Islet of Langerhans (tissue), 1 donor: ENCODE measurements around the gene EZR.
A peak's percentile ranks its signal among the peaks of the same experiment; 100 is the strongest.

Source experiments
- FAIRE-seq: peaks from one replicate; lab custom pipeline; 2011; peaks lifted over from hg19 to GRCh38; lab: Jason Lieb, UNC

Gene EZR

GRCh38 chr6:158819213-158819976, at the start of gene EZR:
EZR (minus strand) TSS chr6:158819368; CDS start chr6:158818093, 1,275 bp downstream.
- FAIRE-seq, result no peak

- no peak for FAIRE-seq
These were observed 48.9 kb upstream of the EZR start for GRCh38 chr6:158868122-158868480.

GRCh38 chr6:158867381-158868121, 48.4 kb upstream of the EZR start:
- FAIRE-seq, result peak; percentile 53

GRCh38 chr6:158865769-158866168, 46.6 kb upstream of the EZR start:
- no peak for FAIRE-seq

GRCh38 chr6:158863646-158864045, 44.5 kb upstream of the EZR start:
- FAIRE-seq, result no peak

GRCh38 chr6:158861686-158862381, 42.7 kb upstream of the EZR start:
- FAIRE-seq, result no peak

GRCh38 chr6:158860279-158860865, 41.2 kb upstream of the EZR start:
- no peak for FAIRE-seq

- no peak for FAIRE-seq
These were observed 37.1 kb upstream of the EZR start for GRCh38 chr6:158856261-158856660.

GRCh38 chr6:158854214-158855101, 35.3 kb upstream of the EZR start:
- FAIRE-seq, result no peak

GRCh38 chr6:158853880-158854213, 34.7 kb upstream of the EZR start:
- no peak for FAIRE-seq

- no peak for FAIRE-seq
These were observed 34.1 kb upstream of the EZR start for GRCh38 chr6:158853072-158853879.

GRCh38 chr6:158852312-158853071, 33.3 kb upstream of the EZR start:
- FAIRE-seq, result no peak

- FAIRE-seq, result no peak
These were observed 31.6 kb upstream of the EZR start for GRCh38 chr6:158850807-158851115.

- peak; percentile 68 for FAIRE-seq
These were observed 31.0 kb upstream of the EZR start for GRCh38 chr6:158849899-158850806.

- FAIRE-seq, result no peak
These were observed 29.3 kb upstream of the EZR start for GRCh38 chr6:158848490-158848895.

GRCh38 chr6:158847786-158848185, 28.6 kb upstream of the EZR start:
- FAIRE-seq, result no peak

GRCh38 chr6:158847012-158847529, 27.9 kb upstream of the EZR start:
- FAIRE-seq, result no peak

GRCh38 chr6:158843751-158844683, 24.8 kb upstream of the EZR start:
- no peak for FAIRE-seq
